HepG2 (cell line): ENCODE measurements around the gene DPT. TPM values are rescaled to one million over a fixed set of nuclear protein-coding genes. Genes with fewer than 3 reads are reported as not detected.
A peak's percentile ranks its signal among the peaks of the same experiment; 100 is the strongest.

ENCODE experiments used
- ARID5B ChIP-seq: IDR thresholded peaks from 2 replicates; pipeline ENCODE4 v1.4.0; 2020; ENCODE audit warnings: mild to moderate bottlenecking, missing genetic modification reagents
- CCDC6 ChIP-seq: sonication (generic); formaldehyde crosslinking; IDR thresholded peaks from 2 replicates; pipeline ENCODE4 v1.8.1; 2022; ENCODE audit warnings: mild to moderate bottlenecking, missing genetic modification reagents, moderate library complexity
- FOXO1 ChIP-seq: sonication (generic); formaldehyde crosslinking; IDR thresholded peaks from 2 replicates; pipeline ENCODE4 v1.4.0; 2020; ENCODE audit warnings: missing genetic modification reagents
- HMG20A ChIP-seq: IDR thresholded peaks from 2 replicates; pipeline ENCODE4 v1.6.1; 2016; ENCODE audit warnings: borderline replicate concordance
- KDM3A ChIP-seq: IDR thresholded peaks from 2 replicates; pipeline ENCODE4 v1.6.1; 2018; ENCODE audit warnings: low read depth, missing compliant biosample characterization
- NFAT5 ChIP-seq: sonication (generic); formaldehyde crosslinking; IDR thresholded peaks from 2 replicates; pipeline ENCODE4 v1.4.0; 2020; ENCODE audit warnings: missing genetic modification reagents
- NFYB ChIP-seq: sonication (generic); formaldehyde crosslinking; IDR thresholded peaks from 2 replicates; pipeline ENCODE4 v1.4.0; 2020; ENCODE audit warnings: missing genetic modification reagents
- RARA ChIP-seq: IDR thresholded peaks from 2 replicates; pipeline ENCODE4 v1.6.1; 2016; ENCODE audit warnings: missing genetic modification reagents, missing compliant biosample characterization
- REXO4 ChIP-seq: sonication (generic); formaldehyde crosslinking; IDR thresholded peaks from 2 replicates; pipeline ENCODE4 v1.8.0; 2022; ENCODE audit warnings: missing genetic modification reagents, mild to moderate bottlenecking, borderline replicate concordance
- SALL1 ChIP-seq: sonication (generic); formaldehyde crosslinking; IDR thresholded peaks from 2 replicates; pipeline ENCODE4 v1.8.0; 2022; ENCODE audit warnings: mild to moderate bottlenecking, missing genetic modification reagents
- SIN3A ChIP-seq: IDR thresholded peaks from 2 replicates; pipeline ENCODE4 v1.6.1; 2011; ENCODE audit warnings: low read depth, mild to moderate bottlenecking, control low read depth, low read length, borderline replicate concordance
- SMC3 ChIP-seq: IDR thresholded peaks from 2 replicates; pipeline ENCODE4 v1.6.1; 2011; ENCODE audit warnings: low read length, improper control_type of control experiment
- TARDBP ChIP-seq: sonication (generic); formaldehyde crosslinking; IDR thresholded peaks from 2 replicates; pipeline ENCODE4 v1.8.0; 2022; ENCODE audit warnings: mild to moderate bottlenecking, missing genetic modification reagents
- THYN1 ChIP-seq: sonication (generic); formaldehyde crosslinking; IDR thresholded peaks from 2 replicates; pipeline ENCODE4 v1.8.1; 2023; ENCODE audit warnings: low read depth, mild to moderate bottlenecking, moderate library complexity, missing genetic modification reagents, borderline replicate concordance
- TMF1 ChIP-seq: sonication (generic); formaldehyde crosslinking; IDR thresholded peaks from 2 replicates; pipeline ENCODE4 v1.8.1; 2022; ENCODE audit warnings: low read depth, missing genetic modification reagents
- ZNF235 ChIP-seq: sonication (generic); formaldehyde crosslinking; IDR thresholded peaks from 2 replicates; pipeline ENCODE4 v1.8.1; 2023; ENCODE audit warnings: mild to moderate bottlenecking, missing genetic modification reagents, borderline replicate concordance
- ZNF317 ChIP-seq: sonication (generic); formaldehyde crosslinking; IDR thresholded peaks from 2 replicates; pipeline ENCODE4 v1.5.0; 2020; ENCODE audit warnings: mild to moderate bottlenecking, missing genetic modification reagents
- ZNF329 ChIP-seq: sonication (generic); formaldehyde crosslinking; IDR thresholded peaks from 2 replicates; pipeline ENCODE4 v1.9.0; 2021; ENCODE audit warnings: low read depth, mild to moderate bottlenecking, missing genetic modification reagents
- ZNF432 ChIP-seq: sonication (generic); formaldehyde crosslinking; IDR thresholded peaks from 2 replicates; pipeline ENCODE4 v1.5.0; 2020; ENCODE audit warnings: missing genetic modification reagents, mild to moderate bottlenecking, borderline replicate concordance
- ZNF543 ChIP-seq: sonication (generic); formaldehyde crosslinking; IDR thresholded peaks from 2 replicates; pipeline ENCODE4 v1.4.0; 2020; ENCODE audit warnings: mild to moderate bottlenecking, missing genetic modification reagents
- ZNF670 ChIP-seq: sonication (generic); formaldehyde crosslinking; IDR thresholded peaks from 2 replicates; pipeline ENCODE4 v1.8.0; 2022; ENCODE audit warnings: mild to moderate bottlenecking, missing genetic modification reagents, borderline replicate concordance
- polyA plus RNA-seq, 8 experiments: library from polyadenylated mRNA; depleted of rRNA in 3 of 8; stranded (reverse) in 7 of 8; unstranded in 1 of 8; fragments of >200 nt; fragmentation: Illumina TruSeq in 4 of 8; extraction: Trizol in 4 of 8; gene quantifications; 2 replicates each; pipeline versions ENCODE4 v1.2.1 to v1.2.3, GENCODE V29; 2011 to 2016; ENCODE audit warnings: low read depth in 4 of 8, missing spikeins in 1 of 8, mixed read lengths in 1 of 8; ENCODE audit not compliant: insufficient read depth in 1 of 8
- total RNA-seq, 5 experiments: library from RNA; depleted of rRNA; stranded (reverse); fragments of >200 nt; fragmentation: Illumina TruSeq; extraction: Trizol; gene quantifications; 2 replicates each; pipeline ENCODE4 v1.2.3, GENCODE V29; 2016; ENCODE audit warnings: low read depth in 1 of 5

DPT gene
- total and polyA plus RNA-seq, 2 of the 13 experiments (the other 11 are each of a cell fraction or from before 2014, with no cell fraction given): 0.04 TPM; not detected in 1

DNA sequence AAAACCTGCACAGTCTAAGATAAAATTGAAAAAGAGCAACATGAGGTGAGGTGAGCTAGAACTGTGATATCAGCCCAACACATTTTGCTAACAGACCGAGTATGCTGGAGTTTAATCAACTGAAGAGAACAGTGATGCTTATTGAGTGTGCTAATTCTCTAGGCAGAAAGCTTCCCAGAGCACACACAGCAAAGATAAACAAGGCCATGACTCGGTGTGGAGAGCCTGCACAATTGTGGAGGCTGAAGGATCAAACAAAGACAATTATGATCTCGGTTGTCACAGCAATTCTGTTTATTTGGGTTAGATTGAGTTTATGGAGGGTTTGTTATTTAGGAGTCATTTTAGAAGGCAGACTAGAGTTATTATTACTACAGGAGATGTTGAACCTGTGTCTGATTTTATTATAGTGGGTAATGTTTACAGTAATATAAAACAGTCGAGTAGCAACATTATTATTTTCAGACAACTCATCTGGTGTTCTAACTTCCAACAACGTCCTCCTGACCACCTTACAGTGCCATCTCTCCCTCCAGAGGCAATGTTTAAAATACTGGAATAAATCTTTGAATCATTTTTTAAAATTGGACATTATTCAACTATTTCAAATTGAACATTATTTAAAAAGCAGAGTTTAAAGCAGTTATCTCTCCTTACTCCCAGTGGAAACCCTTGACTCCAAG lies 40.2 kb downstream of the DPT start (continued):
- TF ChIP-seq NFAT5: no peak
- TF ChIP-seq ZNF329 (CRISPR knock-in tag): no peak
- TF ChIP-seq NFYB (CRISPR knock-in tag): no peak
- TF ChIP-seq ZNF235 (CRISPR knock-in tag): no peak
- no peak for TF ChIP-seq REXO4 (CRISPR knock-in tag)
- 0 out of 2 replicates have a peak, but pooled peaks have one; percentile 33 for TF ChIP-seq CCDC6 (CRISPR knock-in tag)
- no peak for TF ChIP-seq KDM3A
- peak; percentile 44 for TF ChIP-seq RARA
- TF ChIP-seq TARDBP (CRISPR knock-in tag): 0 out of 2 replicates have a peak, but pooled peaks have one; percentile 21
- peak; percentile 48 for TF ChIP-seq ARID5B (CRISPR knock-in tag)
- TF ChIP-seq FOXO1: peak; percentile 70; the same call in 1 of the 2 replicates
- TF ChIP-seq SALL1: peak; percentile 44; the same call in 1 of the 2 replicates
- TF ChIP-seq SMC3: no peak
- TF ChIP-seq ZNF317: no peak
- no peak for TF ChIP-seq SIN3A
- TF ChIP-seq ZNF670 (CRISPR knock-in tag): no peak
- TF ChIP-seq THYN1: no peak
- no peak for TF ChIP-seq ZNF432 (CRISPR knock-in tag)
- no peak for TF ChIP-seq TMF1 (CRISPR knock-in tag)
- TF ChIP-seq HMG20A: peak; percentile 55
- TF ChIP-seq ZNF543 (CRISPR knock-in tag): no peak
